WTC11 (cell line): ENCODE measurements around the gene SIPA1L3. TPM values are rescaled to one million over a fixed set of nuclear protein-coding genes. Genes with fewer than 3 reads are reported as not detected.

ENCODE experiments used
- ATAC-seq: fragments of 200-7000 bp; cut with Tn5 transposase; 2 replicates; pipeline ENCODE4 v1.10.0; 2021; ENCODE audit warnings: mild to moderate bottlenecking, moderate library complexity
- CTCF ChIA-PET: fragments of 300-600 bp; sonication (Branson Sonifier 250); formaldehyde crosslinking; loops from one replicate; lab custom pipeline; 2021; ENCODE audit warnings: antibody characterized with exemption; lab: Charles Lee
- POLR2A ChIA-PET: fragments of 350-600 bp; sonication (Branson Sonifier 250); formaldehyde crosslinking; loops from one replicate; lab custom pipeline; 2021; ENCODE audit warnings: antibody characterized with exemption; lab: Charles Lee
- DNase-seq: peaks from one replicate; pipeline ENCODE4 v3.0.0; 2021; ENCODE audit warnings: low spot score
- H3K27ac Mint-ChIP-seq: 2 replicates; pipeline ENCODE4 v1.8.0; 2021; ENCODE audit warnings: mixed read lengths
- H3K27me3 Mint-ChIP-seq: 2 replicates; pipeline ENCODE4 v1.8.0; 2021; ENCODE audit warnings: low read depth, mild to moderate bottlenecking, moderate library complexity, mixed read lengths
- H3K36me3 Mint-ChIP-seq: 2 replicates; pipeline ENCODE4 v1.8.0; 2021; ENCODE audit warnings: mixed read lengths
- H3K4me1 Mint-ChIP-seq: 2 replicates; pipeline ENCODE4 v1.8.0; 2022; ENCODE audit warnings: mixed read lengths
- H3K4me3 Mint-ChIP-seq: 2 replicates; pipeline ENCODE4 v1.8.0; 2021; ENCODE audit warnings: mild to moderate bottlenecking, moderate library complexity, mixed read lengths
- H3K9me3 Mint-ChIP-seq: 2 replicates; pipeline ENCODE4 v1.8.0; 2021; ENCODE audit warnings: mixed read lengths
- ATF3 ChIP-seq: sonication (generic); formaldehyde crosslinking; conservative IDR thresholded peaks from 2 replicates; pipeline ENCODE4 v1.8.1; 2022; ENCODE audit warnings: mild to moderate bottlenecking, missing genetic modification reagents
- E2F1 ChIP-seq: sonication (generic); formaldehyde crosslinking; IDR thresholded peaks from 2 replicates; pipeline ENCODE4 v1.8.0; 2022; ENCODE audit warnings: mild to moderate bottlenecking, missing genetic modification reagents
- ETV6 ChIP-seq: sonication (generic); formaldehyde crosslinking; IDR thresholded peaks from 2 replicates; pipeline ENCODE4 v1.8.1; 2022; ENCODE audit warnings: mild to moderate bottlenecking, missing genetic modification reagents
- NR2C2 ChIP-seq: sonication (generic); formaldehyde crosslinking; IDR thresholded peaks from 2 replicates; pipeline ENCODE4 v1.8.0; 2022; ENCODE audit warnings: mild to moderate bottlenecking, missing genetic modification reagents
- NR3C1 ChIP-seq: sonication (generic); formaldehyde crosslinking; conservative IDR thresholded peaks from 2 replicates; pipeline ENCODE4 v1.8.1; 2023; ENCODE audit warnings: low read depth, mild to moderate bottlenecking, missing genetic modification reagents
- PRRX2 ChIP-seq: fragments of 250-450 bp; sonication (Bioruptor Pico); IDR thresholded peaks from 2 replicates; pipeline ENCODE4 v1.8.0; 2021; ENCODE audit warnings: mild to moderate bottlenecking
- SMAD4 ChIP-seq: sonication (generic); formaldehyde crosslinking; IDR thresholded peaks from 2 replicates; pipeline ENCODE4 v1.8.0; 2022; ENCODE audit warnings: mild to moderate bottlenecking, missing genetic modification reagents
- TP53 ChIP-seq: sonication (generic); formaldehyde crosslinking; IDR thresholded peaks from 2 replicates; pipeline ENCODE4 v1.8.1; 2023; ENCODE audit warnings: mild to moderate bottlenecking, missing genetic modification reagents
- ZBTB21 ChIP-seq: sonication (generic); formaldehyde crosslinking; IDR thresholded peaks from 2 replicates; pipeline ENCODE4 v1.8.1; 2023; ENCODE audit warnings: mild to moderate bottlenecking, missing genetic modification reagents, borderline replicate concordance
- ZNF138 ChIP-seq: sonication (generic); formaldehyde crosslinking; conservative IDR thresholded peaks from 2 replicates; pipeline ENCODE4 v1.8.1; 2022; ENCODE audit warnings: mild to moderate bottlenecking, moderate library complexity, missing genetic modification reagents
- ZNF219 ChIP-seq: sonication (generic); formaldehyde crosslinking; IDR thresholded peaks from 2 replicates; pipeline ENCODE4 v1.8.0; 2023; ENCODE audit warnings: missing genetic modification reagents, mild to moderate bottlenecking, borderline replicate concordance
- ZNF396 ChIP-seq: fragments of 250-450 bp; sonication (Bioruptor Pico); IDR thresholded peaks from 2 replicates; pipeline ENCODE4 v1.8.0; 2021; ENCODE audit warnings: mild to moderate bottlenecking, moderate library complexity, borderline replicate concordance
- ZNF423 ChIP-seq: fragments of 250-450 bp; sonication (Bioruptor Pico); IDR thresholded peaks from 2 replicates; pipeline ENCODE4 v2.1.2; 2022; ENCODE audit warnings: mild to moderate bottlenecking, moderate library complexity
- ZNF512 ChIP-seq: sonication (generic); formaldehyde crosslinking; IDR thresholded peaks from 2 replicates; pipeline ENCODE4 v1.8.1; 2022; ENCODE audit warnings: missing genetic modification reagents, borderline replicate concordance
- ZNF671 ChIP-seq: fragments of 250-450 bp; sonication (Bioruptor Pico); IDR thresholded peaks from 2 replicates; pipeline ENCODE4 v1.8.0; 2021; ENCODE audit warnings: mild to moderate bottlenecking
- total RNA-seq: library from RNA; stranded (reverse); gene quantifications from 3 replicates; pipeline ENCODE4 v1.2.3, GENCODE V29; 2021
- TF ChIP-seq, protein P1 (sequence below): sonication (generic); formaldehyde crosslinking; IDR thresholded peaks from 2 replicates; pipeline ENCODE4 v1.8.0; 2022; ENCODE audit warnings: mild to moderate bottlenecking, missing genetic modification reagents
- TF ChIP-seq, protein P2 (sequence below): fragments of 250-450 bp; sonication (Bioruptor Pico); IDR thresholded peaks from 2 replicates; pipeline ENCODE4 v2.1.2; 2022; ENCODE audit warnings: mild to moderate bottlenecking, moderate library complexity
- TF ChIP-seq, protein P3 (sequence below): sonication (generic); formaldehyde crosslinking; conservative IDR thresholded peaks from 2 replicates; pipeline ENCODE4 v1.8.1; 2023; ENCODE audit warnings: mild to moderate bottlenecking, low read depth, missing genetic modification reagents, moderate library complexity
- TF ChIP-seq, protein P4 (sequence below): sonication (generic); formaldehyde crosslinking; IDR thresholded peaks from 2 replicates; pipeline ENCODE4 v1.8.0; 2023; ENCODE audit warnings: mild to moderate bottlenecking, missing genetic modification reagents
- TF ChIP-seq, protein P5 (sequence below): sonication (generic); formaldehyde crosslinking; IDR thresholded peaks from 2 replicates; pipeline ENCODE4 v1.8.0; 2022; ENCODE audit warnings: missing genetic modification reagents

SIPA1L3 gene
- total RNA-seq, 1 experiment from 2014 or later, result 41.5 TPM

DNA sequence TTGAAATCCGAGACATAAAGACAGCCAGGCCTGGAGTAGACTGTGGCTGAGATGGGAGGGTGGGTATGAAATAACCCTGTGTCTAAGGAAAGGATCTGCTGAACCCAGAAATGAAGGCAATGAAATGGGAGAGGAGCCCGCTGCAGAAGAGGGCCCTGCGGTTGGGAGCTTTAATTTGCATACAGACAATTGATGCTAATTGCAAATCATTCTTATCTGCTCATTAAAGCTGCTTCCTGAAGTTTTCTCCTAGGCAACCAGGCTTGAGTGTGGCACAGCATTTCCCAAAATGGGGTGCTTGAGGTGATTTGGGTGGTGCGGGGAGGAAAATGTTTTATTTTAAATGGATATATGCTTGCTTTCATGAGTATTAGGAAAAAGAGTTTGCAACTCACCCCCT lies 261.6 kb downstream of the SIPA1L3 start:
- Mint-ChIP-seq H3K4me3 (peak overlapping the region; percentile 8; the same call in 1 of the 2 replicates), H3K27ac (peak overlapping the region; percentile 45), H3K36me3 (peaks cover 15% of the 10 kb centered on the region), H3K27me3 (no peaks in the 10 kb centered on the region), H3K4me1 (peaks cover 23% of the 10 kb centered on the region), H3K9me3 (no peaks in the 10 kb centered on the region)
- ChIA-PET POLR2A (no interaction called here), CTCF (interaction anchor here (1.2 to 2.4 kb wide), 2 partner anchors 25 to 26 kb away, joined by 8 to 10 read pairs; no protein-coding TSS in a partner anchor)
- peak; percentile 31 for ATAC-seq
- no peak for DNase-seq
- TF ChIP-seq NR2C2 (CRISPR knock-in tag), result no peak
- TF ChIP-seq ZNF671 (CRISPR knock-in tag), result no peak
- TF ChIP-seq ZNF396 (CRISPR knock-in tag), result no peak
- TF ChIP-seq, protein P1, sequence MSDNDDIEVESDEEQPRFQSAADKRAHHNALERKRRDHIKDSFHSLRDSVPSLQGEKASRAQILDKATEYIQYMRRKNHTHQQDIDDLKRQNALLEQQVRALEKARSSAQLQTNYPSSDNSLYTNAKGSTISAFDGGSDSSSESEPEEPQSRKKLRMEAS (CRISPR knock-in tag), result no peak
- no peak for TF ChIP-seq SMAD4 (CRISPR knock-in tag)
- no peak for TF ChIP-seq ZNF219
- no peak for TF ChIP-seq ZNF512 (CRISPR knock-in tag)
- TF ChIP-seq, protein P2, sequence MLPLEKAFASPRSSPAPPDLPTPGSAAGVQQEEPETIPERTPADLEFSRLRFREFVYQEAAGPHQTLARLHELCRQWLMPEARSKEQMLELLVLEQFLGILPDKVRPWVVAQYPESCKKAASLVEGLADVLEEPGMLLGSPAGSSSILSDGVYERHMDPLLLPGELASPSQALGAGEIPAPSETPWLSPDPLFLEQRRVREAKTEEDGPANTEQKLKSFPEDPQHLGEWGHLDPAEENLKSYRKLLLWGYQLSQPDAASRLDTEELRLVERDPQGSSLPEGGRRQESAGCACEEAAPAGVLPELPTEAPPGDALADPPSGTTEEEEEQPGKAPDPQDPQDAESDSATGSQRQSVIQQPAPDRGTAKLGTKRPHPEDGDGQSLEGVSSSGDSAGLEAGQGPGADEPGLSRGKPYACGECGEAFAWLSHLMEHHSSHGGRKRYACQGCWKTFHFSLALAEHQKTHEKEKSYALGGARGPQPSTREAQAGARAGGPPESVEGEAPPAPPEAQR (CRISPR knock-in tag), result no peak
- no peak for TF ChIP-seq PRRX2 (CRISPR knock-in tag)
- TF ChIP-seq NR3C1 (CRISPR knock-in tag), result no peak
- TF ChIP-seq, protein P3, sequence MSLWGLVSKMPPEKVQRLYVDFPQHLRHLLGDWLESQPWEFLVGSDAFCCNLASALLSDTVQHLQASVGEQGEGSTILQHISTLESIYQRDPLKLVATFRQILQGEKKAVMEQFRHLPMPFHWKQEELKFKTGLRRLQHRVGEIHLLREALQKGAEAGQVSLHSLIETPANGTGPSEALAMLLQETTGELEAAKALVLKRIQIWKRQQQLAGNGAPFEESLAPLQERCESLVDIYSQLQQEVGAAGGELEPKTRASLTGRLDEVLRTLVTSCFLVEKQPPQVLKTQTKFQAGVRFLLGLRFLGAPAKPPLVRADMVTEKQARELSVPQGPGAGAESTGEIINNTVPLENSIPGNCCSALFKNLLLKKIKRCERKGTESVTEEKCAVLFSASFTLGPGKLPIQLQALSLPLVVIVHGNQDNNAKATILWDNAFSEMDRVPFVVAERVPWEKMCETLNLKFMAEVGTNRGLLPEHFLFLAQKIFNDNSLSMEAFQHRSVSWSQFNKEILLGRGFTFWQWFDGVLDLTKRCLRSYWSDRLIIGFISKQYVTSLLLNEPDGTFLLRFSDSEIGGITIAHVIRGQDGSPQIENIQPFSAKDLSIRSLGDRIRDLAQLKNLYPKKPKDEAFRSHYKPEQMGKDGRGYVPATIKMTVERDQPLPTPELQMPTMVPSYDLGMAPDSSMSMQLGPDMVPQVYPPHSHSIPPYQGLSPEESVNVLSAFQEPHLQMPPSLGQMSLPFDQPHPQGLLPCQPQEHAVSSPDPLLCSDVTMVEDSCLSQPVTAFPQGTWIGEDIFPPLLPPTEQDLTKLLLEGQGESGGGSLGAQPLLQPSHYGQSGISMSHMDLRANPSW (CRISPR knock-in tag), result no peak
- no peak for TF ChIP-seq E2F1
- TF ChIP-seq TP53 (CRISPR knock-in tag), result no peak
- no peak for TF ChIP-seq ETV6
- TF ChIP-seq ZNF423 (CRISPR knock-in tag), result no peak
- TF ChIP-seq ZNF138 (CRISPR knock-in tag), result no peak
- no peak for TF ChIP-seq ZBTB21 (CRISPR knock-in tag)
- TF ChIP-seq, protein P4, sequence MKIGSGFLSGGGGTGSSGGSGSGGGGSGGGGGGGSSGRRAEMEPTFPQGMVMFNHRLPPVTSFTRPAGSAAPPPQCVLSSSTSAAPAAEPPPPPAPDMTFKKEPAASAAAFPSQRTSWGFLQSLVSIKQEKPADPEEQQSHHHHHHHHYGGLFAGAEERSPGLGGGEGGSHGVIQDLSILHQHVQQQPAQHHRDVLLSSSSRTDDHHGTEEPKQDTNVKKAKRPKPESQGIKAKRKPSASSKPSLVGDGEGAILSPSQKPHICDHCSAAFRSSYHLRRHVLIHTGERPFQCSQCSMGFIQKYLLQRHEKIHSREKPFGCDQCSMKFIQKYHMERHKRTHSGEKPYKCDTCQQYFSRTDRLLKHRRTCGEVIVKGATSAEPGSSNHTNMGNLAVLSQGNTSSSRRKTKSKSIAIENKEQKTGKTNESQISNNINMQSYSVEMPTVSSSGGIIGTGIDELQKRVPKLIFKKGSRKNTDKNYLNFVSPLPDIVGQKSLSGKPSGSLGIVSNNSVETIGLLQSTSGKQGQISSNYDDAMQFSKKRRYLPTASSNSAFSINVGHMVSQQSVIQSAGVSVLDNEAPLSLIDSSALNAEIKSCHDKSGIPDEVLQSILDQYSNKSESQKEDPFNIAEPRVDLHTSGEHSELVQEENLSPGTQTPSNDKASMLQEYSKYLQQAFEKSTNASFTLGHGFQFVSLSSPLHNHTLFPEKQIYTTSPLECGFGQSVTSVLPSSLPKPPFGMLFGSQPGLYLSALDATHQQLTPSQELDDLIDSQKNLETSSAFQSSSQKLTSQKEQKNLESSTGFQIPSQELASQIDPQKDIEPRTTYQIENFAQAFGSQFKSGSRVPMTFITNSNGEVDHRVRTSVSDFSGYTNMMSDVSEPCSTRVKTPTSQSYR (CRISPR knock-in tag), result no peak
- TF ChIP-seq, protein P5, sequence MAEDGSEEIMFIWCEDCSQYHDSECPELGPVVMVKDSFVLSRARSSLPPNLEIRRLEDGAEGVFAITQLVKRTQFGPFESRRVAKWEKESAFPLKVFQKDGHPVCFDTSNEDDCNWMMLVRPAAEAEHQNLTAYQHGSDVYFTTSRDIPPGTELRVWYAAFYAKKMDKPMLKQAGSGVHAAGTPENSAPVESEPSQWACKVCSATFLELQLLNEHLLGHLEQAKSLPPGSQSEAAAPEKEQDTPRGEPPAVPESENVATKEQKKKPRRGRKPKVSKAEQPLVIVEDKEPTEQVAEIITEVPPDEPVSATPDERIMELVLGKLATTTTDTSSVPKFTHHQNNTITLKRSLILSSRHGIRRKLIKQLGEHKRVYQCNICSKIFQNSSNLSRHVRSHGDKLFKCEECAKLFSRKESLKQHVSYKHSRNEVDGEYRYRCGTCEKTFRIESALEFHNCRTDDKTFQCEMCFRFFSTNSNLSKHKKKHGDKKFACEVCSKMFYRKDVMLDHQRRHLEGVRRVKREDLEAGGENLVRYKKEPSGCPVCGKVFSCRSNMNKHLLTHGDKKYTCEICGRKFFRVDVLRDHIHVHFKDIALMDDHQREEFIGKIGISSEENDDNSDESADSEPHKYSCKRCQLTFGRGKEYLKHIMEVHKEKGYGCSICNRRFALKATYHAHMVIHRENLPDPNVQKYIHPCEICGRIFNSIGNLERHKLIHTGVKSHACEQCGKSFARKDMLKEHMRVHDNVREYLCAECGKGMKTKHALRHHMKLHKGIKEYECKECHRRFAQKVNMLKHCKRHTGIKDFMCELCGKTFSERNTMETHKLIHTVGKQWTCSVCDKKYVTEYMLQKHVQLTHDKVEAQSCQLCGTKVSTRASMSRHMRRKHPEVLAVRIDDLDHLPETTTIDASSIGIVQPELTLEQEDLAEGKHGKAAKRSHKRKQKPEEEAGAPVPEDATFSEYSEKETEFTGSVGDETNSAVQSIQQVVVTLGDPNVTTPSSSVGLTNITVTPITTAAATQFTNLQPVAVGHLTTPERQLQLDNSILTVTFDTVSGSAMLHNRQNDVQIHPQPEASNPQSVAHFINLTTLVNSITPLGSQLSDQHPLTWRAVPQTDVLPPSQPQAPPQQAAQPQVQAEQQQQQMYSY (CRISPR knock-in tag), result no peak
- TF ChIP-seq ATF3 (CRISPR knock-in tag), result no peak
